NK-92 (cell line): ENCODE measurements around the gene SOCS2.
"Not testable (repeated sequence)": the region's sequence is repeated elsewhere in the genome, so short reads cannot be mapped to it uniquely, and the experiment has no call there.

ENCODE experiments used
- DNase-seq: peaks from one replicate; lab custom pipeline; 2025; ENCODE audit not compliant: unreplicated experiment; lab: John Stamatoyannopoulos, UW

Gene SOCS2

GRCh38 chr12:93592641-93593406 lies 20.3 kb downstream of the SOCS2 start:
- no peak for DNase-seq

GRCh38 chr12:93593843-93594242 lies 21.4 kb downstream of the SOCS2 start:
- no peak for DNase-seq

- DNase-seq = no peak
Observed at GRCh38 chr12:93594766-93595311, 22.4 kb downstream of the SOCS2 start.

- DNase-seq = no peak
Observed at GRCh38 chr12:93595351-93595750, 22.9 kb downstream of the SOCS2 start.

- no peak for DNase-seq
Observed at GRCh38 chr12:93597608-93598007, 25.1 kb downstream of the SOCS2 start.

GRCh38 chr12:93599192-93599591 lies 26.7 kb downstream of the SOCS2 start:
- no peak for DNase-seq

GRCh38 chr12:93601591-93601990 lies 29.1 kb downstream of the SOCS2 start:
- DNase-seq = no peak

GRCh38 chr12:93602897-93603668 lies 30.6 kb downstream of the SOCS2 start:
- DNase-seq = no peak

GRCh38 chr12:93603762-93604161 lies 31.3 kb downstream of the SOCS2 start:
- no peak for DNase-seq

GRCh38 chr12:93608313-93608712 lies 35.8 kb downstream of the SOCS2 start:
- no peak for DNase-seq

GRCh38 chr12:93609281-93610192 lies 37.1 kb downstream of the SOCS2 start:
- DNase-seq = no peak

- DNase-seq = no peak
Observed at GRCh38 chr12:93612776-93613175, 40.3 kb downstream of the SOCS2 start.

GRCh38 chr12:93614917-93615596 lies 42.6 kb downstream of the SOCS2 start:
- no peak for DNase-seq

- no peak for DNase-seq
Observed at GRCh38 chr12:93616584-93617101, 44.2 kb downstream of the SOCS2 start.

- no peak for DNase-seq
Observed at GRCh38 chr12:93618891-93619410, 46.5 kb downstream of the SOCS2 start.

- no peak for DNase-seq
Observed at GRCh38 chr12:93621986-93622385, 49.5 kb downstream of the SOCS2 start.

GRCh38 chr12:93622485-93622884 lies 50.0 kb downstream of the SOCS2 start:
- DNase-seq = no peak

- no peak for DNase-seq
Observed at GRCh38 chr12:93624595-93625294, 52.3 kb downstream of the SOCS2 start.

- DNase-seq = not testable (repeated sequence)
Observed at GRCh38 chr12:93625295-93625645, 52.8 kb downstream of the SOCS2 start.
